Immature natural killer cell (primary cell): ENCODE results near the gene UTS2R. TPM values are rescaled to one million over a fixed set of nuclear protein-coding genes. Genes with fewer than 3 reads are reported as not detected.

ENCODE experiments used
- DNase-seq, 3 donors: peaks; one replicate each; pipeline ENCODE4 v3.0.0; 2022; ENCODE audit warnings: mixed read lengths in 1 of 3
- H3K27ac Mint-ChIP-seq, 6 donors: one replicate each; pipeline ENCODE4 v1.8.0; 2020; ENCODE audit warnings: mixed read lengths in 6 of 6, mild to moderate bottlenecking in 5 of 6, inconsistent platforms in 4 of 6, moderate library complexity in 3 of 6
- H3K27me3 Mint-ChIP-seq, 3 donors: one replicate each; pipeline ENCODE4 v1.8.0; 2020 to 2021; ENCODE audit warnings: low read depth in 3 of 3, mild to moderate bottlenecking in 3 of 3, mixed read lengths in 3 of 3, moderate library complexity in 3 of 3, inconsistent platforms in 1 of 3
- H3K36me3 Mint-ChIP-seq, 3 donors: one replicate each; pipeline ENCODE4 v1.8.0; 2020; ENCODE audit warnings: mixed read lengths in 3 of 3, inconsistent platforms in 2 of 3, mild to moderate bottlenecking in 2 of 3
- H3K4me1 Mint-ChIP-seq, 2 donors: one replicate each; pipeline ENCODE4 v1.8.0; 2020; ENCODE audit warnings: inconsistent platforms in 2 of 2, mild to moderate bottlenecking in 2 of 2, mixed read lengths in 2 of 2, moderate library complexity in 1 of 2
- H3K4me3 Mint-ChIP-seq, 5 donors: one replicate each; pipeline ENCODE4 v1.8.0; 2020; ENCODE audit warnings: mild to moderate bottlenecking in 5 of 5, mixed read lengths in 5 of 5, inconsistent platforms in 3 of 5, moderate library complexity in 3 of 5
- H3K9me3 Mint-ChIP-seq, 6 donors: one replicate each; pipeline ENCODE4 v1.8.0; 2020; ENCODE audit warnings: mild to moderate bottlenecking in 6 of 6, mixed read lengths in 6 of 6, inconsistent platforms in 4 of 6, moderate library complexity in 3 of 6
- polyA plus RNA-seq, 3 donors: library from polyadenylated mRNA; unstranded; fragments of 300-500 nt; fragmentation: Illumina TruSeq; gene quantifications; one replicate each; pipeline ENCODE4 v1.2.3, GENCODE V29; 2021

Gene UTS2R
- not detected for polyA plus RNA-seq

GRCh38 chr17:82371333-82372248, at the start of gene UTS2R:
UTS2R (plus strand) TSS chr17:82371765; CDS start chr17:82374325, 2,560 bp downstream.
- H3K27me3 Mint-ChIP-seq, result peaks cover 10 to 20% (median 15%) of the 10 kb centered on the region in 3 donors
- H3K4me3 Mint-ChIP-seq, result peak within 1 kb of the TSS in 4 of 5 donors; percentile 29 to 49 (median 43)
- no peaks in the 10 kb centered on the region for H3K9me3 Mint-ChIP-seq
- H3K4me1 Mint-ChIP-seq, result peaks cover 0 to 4% of the 10 kb centered on the region in 2 donors
- H3K27ac Mint-ChIP-seq, result no peak within 1 kb of the TSS
- DNase-seq, result no peak
- no peaks in the 10 kb centered on the region for H3K36me3 Mint-ChIP-seq

DNA sequence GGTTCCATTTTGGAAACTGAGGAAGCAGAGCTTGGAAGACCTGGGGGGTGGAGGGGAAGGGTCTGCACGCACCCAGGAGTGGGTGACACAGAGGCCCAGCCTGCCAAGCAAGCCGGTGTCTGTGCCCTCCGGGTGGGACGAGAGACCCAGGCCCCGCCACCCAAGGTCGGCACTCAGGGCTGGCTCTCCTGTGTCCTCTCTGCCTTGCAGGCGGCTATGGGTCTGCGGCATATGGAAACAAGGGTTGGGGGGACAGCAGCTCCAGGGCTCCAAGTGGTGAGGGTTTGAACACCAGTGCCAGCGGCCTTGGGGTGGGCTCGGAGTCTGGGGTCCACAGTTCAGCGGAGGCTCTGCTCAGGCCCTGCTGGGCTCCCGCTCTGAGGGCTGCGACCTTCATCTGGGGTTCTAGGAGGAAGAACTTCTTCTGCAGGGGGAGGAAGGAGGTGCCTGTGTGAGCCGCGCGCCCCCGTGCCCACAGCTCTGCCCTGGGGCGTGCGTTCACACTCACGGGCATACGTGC, 49.6 kb upstream of the UTS2R start:
- H3K4me1 Mint-ChIP-seq, result peaks cover 5 to 6% of the 10 kb centered on the region in 2 donors
- no peaks in the 10 kb centered on the region for H3K36me3 Mint-ChIP-seq
- H3K27me3 Mint-ChIP-seq, result peaks cover 0 to 8% (median 4%) of the 10 kb centered on the region in 3 donors
- no peaks in the 10 kb centered on the region for H3K9me3 Mint-ChIP-seq
- DNase-seq, result no peak
- no peak overlapping the region for H3K27ac Mint-ChIP-seq
- no peak overlapping the region for H3K4me3 Mint-ChIP-seq

DNA sequence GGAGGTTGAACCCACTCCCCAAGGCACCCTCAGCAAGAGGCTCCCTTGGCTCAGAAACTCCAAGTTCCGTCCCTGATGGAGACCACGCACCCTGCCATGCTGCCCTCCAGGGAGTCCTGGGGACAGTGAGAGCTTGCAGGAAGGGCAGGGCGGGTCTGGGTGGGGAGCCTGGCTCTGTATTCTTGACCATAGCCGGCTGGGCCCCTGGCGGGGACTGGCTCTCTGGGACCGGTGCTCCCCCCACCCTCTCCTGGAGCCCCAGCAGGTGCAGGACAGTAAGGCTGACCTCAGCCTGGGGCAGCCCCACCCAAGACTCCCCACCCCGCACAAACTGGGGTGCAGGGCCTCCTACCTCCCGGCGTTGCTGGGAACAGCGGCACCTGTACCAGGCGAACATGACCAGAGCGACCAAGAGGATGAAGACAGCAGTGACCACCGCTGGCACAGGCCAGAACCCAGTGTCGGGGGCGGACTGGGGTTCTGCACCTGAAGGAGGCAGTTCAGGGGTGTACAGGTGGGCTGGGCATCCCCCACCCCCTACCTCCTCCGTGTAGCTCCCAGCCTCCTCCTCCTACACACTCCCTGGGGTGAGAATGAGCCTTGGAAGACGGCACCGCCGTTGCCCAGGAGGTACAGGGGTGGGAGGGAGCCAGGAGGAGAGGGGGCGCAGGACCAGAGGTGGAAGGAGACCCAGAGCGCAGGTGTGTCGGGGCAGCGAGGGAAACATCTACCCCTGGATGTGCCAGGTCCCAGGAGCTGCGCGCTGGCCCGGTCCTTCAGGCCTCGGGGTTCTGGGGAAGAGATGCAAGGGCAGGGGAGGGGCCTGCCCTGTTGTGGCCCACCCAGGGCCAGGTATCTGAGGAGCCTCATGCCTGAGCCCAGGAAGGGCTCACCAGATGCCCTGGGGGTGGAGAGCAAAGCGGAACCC, 48.8 kb upstream of the UTS2R start:
- Mint-ChIP-seq H3K4me3 (no peak overlapping the region), H3K27me3 (peaks cover 0 to 4% (median 4%) of the 10 kb centered on the region in 3 donors), H3K27ac (no peak overlapping the region), H3K4me1 (peaks cover 5 to 6% of the 10 kb centered on the region in 2 donors), H3K9me3 (no peaks in the 10 kb centered on the region), H3K36me3 (no peaks in the 10 kb centered on the region)
- no peak for DNase-seq

DNA sequence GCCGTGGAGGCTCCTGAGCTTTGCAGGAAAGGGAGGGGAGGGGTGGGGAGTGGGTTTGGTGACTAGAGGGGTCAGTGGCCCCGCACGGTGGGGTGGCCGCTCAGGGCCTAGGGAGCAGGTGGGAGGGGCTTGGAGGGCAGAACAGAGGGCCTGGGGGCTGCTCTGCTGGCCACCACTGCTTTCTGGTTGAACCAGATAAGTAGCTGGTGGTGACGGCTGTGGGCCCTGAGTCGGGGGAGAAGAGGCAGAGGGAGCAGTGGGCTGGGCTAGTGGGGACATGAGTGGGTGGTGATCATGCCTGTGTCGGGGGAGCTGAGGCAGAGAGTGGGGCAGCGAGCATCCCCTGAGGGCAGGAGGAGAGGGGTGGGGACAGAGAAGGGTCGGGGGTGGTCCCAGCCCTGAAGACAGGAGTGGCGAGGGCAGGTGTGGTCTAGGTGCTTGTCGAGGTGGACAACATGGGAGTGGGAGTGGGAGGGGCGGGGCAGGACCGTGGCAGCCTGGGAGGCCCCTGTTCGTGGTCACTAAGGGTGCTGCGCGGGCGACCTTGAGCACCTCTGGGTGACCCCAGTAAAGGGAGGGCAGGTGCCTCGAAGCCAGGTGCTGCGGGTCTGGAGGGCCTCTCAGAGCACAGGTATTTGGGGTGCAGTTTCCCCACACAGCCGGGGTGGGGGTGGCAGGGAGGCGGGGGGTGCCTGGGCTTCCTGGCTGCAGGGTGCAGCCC, 47.9 kb upstream of the UTS2R start:
- Mint-ChIP-seq H3K36me3 (no peaks in the 10 kb centered on the region), H3K4me1 (peaks cover 5 to 6% of the 10 kb centered on the region in 2 donors), H3K27me3 (peaks cover 0 to 4% (median 4%) of the 10 kb centered on the region in 3 donors), H3K9me3 (no peaks in the 10 kb centered on the region), H3K4me3 (no peak overlapping the region), H3K27ac (no peak overlapping the region)
- no peak for DNase-seq

DNA sequence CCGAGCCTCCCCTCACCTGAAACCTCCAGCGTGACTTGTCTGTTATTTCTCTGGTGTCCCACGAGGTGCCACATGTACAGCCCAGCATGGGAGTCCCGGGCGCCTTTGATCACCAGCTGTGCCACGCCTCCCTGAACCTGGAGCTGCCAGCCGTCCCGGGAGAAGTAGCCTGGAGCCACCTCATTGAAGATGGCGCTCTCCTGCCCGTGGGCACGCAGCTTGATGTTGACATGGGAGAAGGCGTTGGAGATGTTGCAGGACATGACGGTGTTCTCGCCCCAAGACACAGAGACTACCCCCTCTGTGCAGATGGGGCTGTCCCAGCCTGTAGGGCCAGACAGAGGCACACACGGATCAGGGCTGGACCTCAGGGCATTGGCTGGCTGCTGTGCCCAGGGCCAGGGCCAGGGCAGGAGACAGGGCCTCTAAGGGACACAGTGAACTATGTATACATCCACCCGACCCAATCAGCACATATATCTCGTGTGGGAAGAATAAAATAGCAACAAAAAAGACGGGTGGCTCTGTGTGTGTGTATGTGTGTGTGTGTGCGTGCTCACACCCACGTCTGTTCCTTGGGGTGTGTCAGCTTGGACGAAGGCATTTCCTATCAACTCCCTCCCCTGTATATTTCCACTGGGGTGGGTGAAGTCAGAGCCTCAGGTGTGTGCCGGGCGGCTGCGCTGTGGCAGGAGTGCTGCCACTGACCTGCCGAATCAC, 46.8 kb upstream of the UTS2R start:
- no peak overlapping the region for H3K4me3 Mint-ChIP-seq
- peaks cover 5 to 6% of the 10 kb centered on the region in 2 donors for H3K4me1 Mint-ChIP-seq
- H3K9me3 Mint-ChIP-seq, result no peaks in the 10 kb centered on the region
- DNase-seq, result no peak
- peak overlapping the region in 1 of 6 donors; percentile 61 for H3K27ac Mint-ChIP-seq
- peaks cover 0 to 6% (median 4%) of the 10 kb centered on the region in 3 donors for H3K27me3 Mint-ChIP-seq
- H3K36me3 Mint-ChIP-seq, result no peaks in the 10 kb centered on the region

DNA sequence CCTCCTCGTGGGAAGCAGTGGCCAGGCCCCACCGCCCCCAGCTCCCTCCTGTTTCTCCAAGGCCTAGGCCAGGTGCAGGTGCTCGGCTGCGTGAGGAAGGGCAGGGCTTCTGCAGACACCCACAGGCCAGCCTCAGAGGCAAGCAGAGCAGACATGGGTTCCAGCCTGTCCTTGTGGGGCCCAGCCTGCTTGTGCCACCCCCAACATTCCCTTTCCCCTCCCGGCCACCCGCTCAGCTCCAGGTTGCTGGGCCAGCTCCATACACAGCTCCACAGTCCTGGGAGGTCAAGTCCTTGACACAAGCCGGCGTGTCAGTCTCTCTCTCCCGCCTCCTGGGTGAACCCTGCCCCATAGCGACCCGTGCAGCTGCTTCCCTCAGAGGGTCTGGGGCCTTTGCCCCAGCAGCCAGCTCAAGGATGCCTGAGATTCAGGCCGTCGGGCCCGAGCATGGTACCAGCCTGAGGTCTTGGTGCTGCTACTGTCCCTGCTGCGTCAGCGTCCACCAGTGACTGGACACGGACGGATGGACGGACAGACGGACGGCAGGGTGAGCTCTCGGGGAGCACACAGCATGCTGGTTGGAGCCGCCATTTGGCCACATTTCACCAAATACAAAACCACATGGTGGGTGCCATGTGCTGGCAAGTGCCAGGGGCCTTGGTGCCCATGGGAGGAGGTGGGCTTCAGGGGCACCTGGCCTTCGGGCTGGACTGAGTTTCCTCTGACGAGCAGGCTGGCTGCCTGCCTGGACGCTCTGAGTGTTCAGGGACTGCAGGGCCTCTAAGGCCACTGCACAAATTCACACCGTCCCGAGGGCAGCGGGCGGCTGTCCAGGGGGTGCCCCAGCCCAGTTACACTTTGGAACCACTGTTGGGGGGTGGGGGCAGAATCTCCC, 46.0 kb upstream of the UTS2R start:
- no peaks in the 10 kb centered on the region for H3K36me3 Mint-ChIP-seq
- no peak overlapping the region for H3K4me3 Mint-ChIP-seq
- peaks cover 0 to 6% (median 4%) of the 10 kb centered on the region in 3 donors for H3K27me3 Mint-ChIP-seq
- H3K4me1 Mint-ChIP-seq, result peaks cover 5 to 6% of the 10 kb centered on the region in 2 donors
- H3K27ac Mint-ChIP-seq, result no peak overlapping the region
- no peak for DNase-seq
- no peaks in the 10 kb centered on the region for H3K9me3 Mint-ChIP-seq

DNA sequence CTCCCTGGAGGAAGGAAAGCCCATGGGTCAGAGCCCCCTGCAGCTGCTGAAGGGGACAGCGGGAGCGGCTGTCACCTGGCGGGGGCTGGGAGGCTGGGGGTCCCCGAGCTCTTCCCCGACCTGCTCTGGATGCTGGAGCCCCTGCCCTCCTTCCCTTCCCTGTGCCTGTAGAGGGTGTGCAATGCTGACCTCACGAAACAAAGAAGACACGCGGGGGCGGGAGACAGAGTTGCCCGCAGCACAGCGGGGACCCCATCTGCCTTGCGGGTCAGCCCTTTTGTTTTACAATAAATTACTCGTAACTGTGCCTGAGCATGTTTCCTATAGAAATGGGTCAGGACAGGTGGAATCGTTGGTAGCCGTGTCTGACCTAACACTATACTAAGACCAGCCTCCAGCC, 44.3 kb upstream of the UTS2R start:
- H3K27ac Mint-ChIP-seq, result no peak overlapping the region
- no peak for DNase-seq
- H3K4me1 Mint-ChIP-seq, result no peaks in the 10 kb centered on the region
- H3K4me3 Mint-ChIP-seq, result no peak overlapping the region
- no peaks in the 10 kb centered on the region for H3K9me3 Mint-ChIP-seq
- H3K36me3 Mint-ChIP-seq, result no peaks in the 10 kb centered on the region
- peaks cover 0 to 4% (median 3%) of the 10 kb centered on the region in 3 donors for H3K27me3 Mint-ChIP-seq

DNA sequence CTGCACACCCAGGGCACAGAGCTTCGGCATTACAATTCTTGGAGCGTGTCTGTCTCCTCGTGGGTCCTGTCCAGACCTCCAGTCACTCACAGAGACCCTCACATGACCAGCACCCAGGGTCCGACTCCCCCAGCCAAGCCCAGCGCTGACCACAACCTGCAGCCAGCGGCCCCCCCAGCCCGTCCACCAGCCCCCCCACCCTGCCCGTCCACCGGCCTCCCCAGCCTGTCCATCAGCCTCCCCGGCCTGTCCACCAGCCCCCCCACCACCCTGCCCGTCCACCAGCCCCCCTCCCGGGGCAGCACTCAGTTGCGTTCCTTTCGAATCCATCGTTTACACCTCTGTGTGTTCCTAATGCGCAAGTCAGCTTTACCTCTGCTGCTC, 43.8 kb upstream of the UTS2R start:
- H3K4me3 Mint-ChIP-seq, result no peak overlapping the region
- peaks cover 0 to 4% (median 3%) of the 10 kb centered on the region in 3 donors for H3K27me3 Mint-ChIP-seq
- no peaks in the 10 kb centered on the region for H3K9me3 Mint-ChIP-seq
- no peaks in the 10 kb centered on the region for H3K36me3 Mint-ChIP-seq
- H3K4me1 Mint-ChIP-seq, result peaks cover 1 to 3% of the 10 kb centered on the region in 2 donors
- H3K27ac Mint-ChIP-seq, result no peak overlapping the region
- DNase-seq, result no peak

GRCh38 chr17:82328141-82328993, 43.2 kb upstream of the UTS2R start:
- Mint-ChIP-seq H3K4me3 (no peak overlapping the region), H3K27me3 (peaks cover 0 to 4% (median 3%) of the 10 kb centered on the region in 3 donors), H3K4me1 (peaks cover 4 to 8% of the 10 kb centered on the region in 2 donors), H3K36me3 (no peaks in the 10 kb centered on the region), H3K27ac (no peak overlapping the region), H3K9me3 (no peaks in the 10 kb centered on the region)
- no peak for DNase-seq

DNA sequence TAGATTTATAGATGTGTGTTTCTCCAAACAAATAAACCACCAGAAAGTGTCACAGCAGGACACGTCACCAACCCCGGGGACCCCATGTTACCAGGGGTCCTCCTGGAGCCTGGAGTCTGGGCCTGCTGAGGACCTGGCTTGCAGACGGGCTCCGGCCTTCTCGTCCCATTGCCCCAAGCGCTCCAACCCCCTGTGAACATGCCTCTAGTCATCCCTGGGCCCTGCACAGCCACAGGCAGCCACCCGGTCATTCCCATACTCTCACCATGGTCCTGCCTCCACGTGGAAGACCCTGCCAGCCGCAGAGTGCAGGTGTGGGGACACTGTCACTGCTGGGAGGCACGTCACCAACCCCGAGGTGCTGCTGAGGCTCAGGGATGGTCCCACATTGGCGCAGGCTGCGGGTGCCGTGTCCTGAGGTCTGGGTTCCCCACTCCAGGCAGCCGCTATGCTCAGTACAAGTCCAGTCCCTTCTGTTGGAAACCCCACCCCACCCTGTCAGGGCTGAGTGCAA, 42.5 kb upstream of the UTS2R start:
- Mint-ChIP-seq H3K36me3 (no peaks in the 10 kb centered on the region), H3K4me1 (peaks cover 4 to 8% of the 10 kb centered on the region in 2 donors), H3K9me3 (no peaks in the 10 kb centered on the region), H3K27me3 (peaks cover 0 to 4% (median 3%) of the 10 kb centered on the region in 3 donors), H3K4me3 (no peak overlapping the region), H3K27ac (no peak overlapping the region)
- DNase-seq, result no peak

- DNase-seq, result no peak
- Mint-ChIP-seq H3K27ac (no peak overlapping the region), H3K4me3 (no peak overlapping the region), H3K36me3 (no peaks in the 10 kb centered on the region), H3K27me3 (peaks cover 0 to 6% (median 2%) of the 10 kb centered on the region in 3 donors), H3K4me1 (peaks cover 9 to 11% of the 10 kb centered on the region in 2 donors), H3K9me3 (no peaks in the 10 kb centered on the region)
Observed at GRCh38 chr17:82329683-82330321, 41.8 kb upstream of the UTS2R start.
